Panc1 (cell line): Measurements from ENCODE around the gene CCDC9B. TPM values are rescaled to one million over a fixed set of nuclear protein-coding genes. Genes with fewer than 3 reads are reported as not detected.

Experiments used
- ATAC-seq: fragments of 200-7000 bp; cut with Tn5 transposase; 2 replicates; pipeline ENCODE4 v1.9.1; 2020; ENCODE audit warnings: mild to moderate bottlenecking, moderate library complexity
- BruUV-seq: library from RNA; stranded (reverse); fragments of 400-500 nt; replicated peaks from 2 replicates; lab custom pipeline; 2021; lab: Mats Ljungman, UMichigan
- CTCF ChIA-PET: fragments of 300-600 bp; sonication (Branson Sonifier 250); formaldehyde crosslinking; loops from one replicate; lab custom pipeline; 2022; ENCODE audit warnings: antibody characterized with exemption; lab: Charles Lee
- POLR2A ChIA-PET: fragments of 300-600 bp; sonication (Branson Sonifier 250); formaldehyde crosslinking; loops from one replicate; lab custom pipeline; 2022; ENCODE audit warnings: antibody characterized with exemption; lab: Charles Lee
- DNase-seq: peaks from one replicate; pipeline ENCODE4 v3.0.0-alpha.2; 2010; ENCODE audit warnings: low read depth, low spot score
- H3K27ac ChIP-seq: 2 replicates; pipeline ENCODE4 v1.5.1; 2011; ENCODE audit warnings: mild to moderate bottlenecking, low read length, inconsistent platforms
- H3K27me3 ChIP-seq: fragments of 200-500 bp; sonication (Bioruptor generic); 2 replicates; pipeline ENCODE4 v1.6.0; 2014; ENCODE audit warnings: low read length, inconsistent platforms; ENCODE audit not compliant: control insufficient read depth, insufficient read depth
- H3K36me3 ChIP-seq: fragments of 200-500 bp; sonication (Bioruptor generic); 2 replicates; pipeline ENCODE4 v1.5.1; 2014; ENCODE audit warnings: inconsistent platforms, mild to moderate bottlenecking, low read length, moderate library complexity; ENCODE audit not compliant: control insufficient read depth, insufficient read depth
- H3K4me1 ChIP-seq: 2 replicates; pipeline ENCODE4 v1.5.1; 2011; ENCODE audit warnings: inconsistent platforms, mild to moderate bottlenecking, low read length, moderate library complexity; ENCODE audit not compliant: control insufficient read depth, insufficient read depth
- H3K4me3 ChIP-seq, 2 experiments: 2 replicates each; pipeline ENCODE4 v1.5.1; 2011 to 2012; ENCODE audit warnings: low read depth in 2 of 2, low read length in 2 of 2, mild to moderate bottlenecking in 2 of 2, inconsistent platforms in 1 of 2, moderate library complexity in 1 of 2
- H3K9me3 ChIP-seq: fragments of 200-500 bp; sonication (Bioruptor generic); 2 replicates; pipeline ENCODE4 v1.5.1; 2014; ENCODE audit warnings: low read depth, mild to moderate bottlenecking, inconsistent platforms, low read length, moderate library complexity; ENCODE audit not compliant: control insufficient read depth, insufficient read depth
- CTCF ChIP-seq: fragments of 450-650 bp; IDR thresholded peaks from 2 replicates; pipeline ENCODE4 v1.5.1; 2017; ENCODE audit warnings: mild to moderate bottlenecking
- POLR2AphosphoS5 ChIP-seq: IDR thresholded peaks from 2 replicates; pipeline ENCODE4 v1.6.1; 2012; ENCODE audit warnings: mild to moderate bottlenecking, low read depth, low read length, moderate library complexity
- REST ChIP-seq, 2 experiments: IDR thresholded peaks; 2 replicates each; pipeline ENCODE4 v1.6.1; 2011 to 2012; ENCODE audit warnings: low read depth in 2 of 2, control low read depth in 1 of 2, low read length in 1 of 2, mild to moderate bottlenecking in 1 of 2, moderate library complexity in 1 of 2; ENCODE audit not compliant: insufficient read depth in 1 of 2
- SIN3A ChIP-seq: IDR thresholded peaks from 2 replicates; pipeline ENCODE4 v1.6.1; 2012; ENCODE audit warnings: low read depth, mild to moderate bottlenecking, low read length, moderate library complexity, borderline replicate concordance; ENCODE audit not compliant: insufficient read depth
- TCF7L2 ChIP-seq: IDR thresholded peaks from 2 replicates; pipeline ENCODE4 v1.6.1; 2011; ENCODE audit warnings: mild to moderate bottlenecking, low read depth, low read length, inconsistent platforms
- in situ Hi-C: cut with HindIII; loops from 2 replicates; pipeline ENCODE4 v1.10.0; 2016; ENCODE audit warnings: low sequenced_read_pairs, low pct_unique_long_range_greater_than_20kb
- intact Hi-C: fragments of 100-400 bp; cut with micrococcal nuclease; formaldehyde crosslinking; loops from one replicate; pipeline ENCODE4 v1.10.0; 2022; ENCODE audit not compliant: unreplicated experiment
- total RNA-seq: library from RNA; stranded (reverse); gene quantifications from one replicate; pipeline ENCODE4 v1.2.1, GENCODE V29; 2021; ENCODE audit not compliant: unreplicated experiment

The CCDC9B gene
- total RNA-seq, 1 experiment from 2014 or later, result 55.9 TPM

- CTCF ChIA-PET, result interaction anchor here (1.1 to 1.3 kb wide), 3 partner anchors 10 to 34 kb away, joined by 3 to 4 read pairs (median 4); no protein-coding TSS in a partner anchor
- DNase-seq, result no peak
- no peaks in the 10 kb centered on the region for H3K36me3 ChIP-seq
- TF ChIP-seq REST (IDR thresholded peaks at IDR 0.05; ENCODE audit: insufficient read depth in 1 of 2, low read depth in 2 of 2, low read length in 1 of 2) (no peak), TCF7L2 (no peak), SIN3A (no peak), POLR2AphosphoS5 (no peak), CTCF (no peak)
- in situ Hi-C loops, result no loop called here
- no peak overlapping the region for H3K27ac ChIP-seq
- H3K27me3 ChIP-seq, result no peaks in the 10 kb centered on the region
- no peak overlapping the region for H3K4me3 ChIP-seq
- H3K4me1 ChIP-seq, result peaks cover 16% of the 10 kb centered on the region; the same call in 1 of the 2 replicates
- BruUV-seq, result no TSS peak
- H3K9me3 ChIP-seq, result no peaks in the 10 kb centered on the region
- POLR2A ChIA-PET, result no interaction called here
- intact Hi-C loops, result no loop called here
- ATAC-seq, result no peak
Observed at GRCh38 chr15:40285554-40286011, 55.2 kb downstream of the CCDC9B start.

- H3K9me3 ChIP-seq, result no peaks in the 10 kb centered on the region
- ATAC-seq (no peak), DNase-seq (no peak)
- ChIA-PET CTCF (interaction anchor here (0.6 to 1.3 kb wide), 4 partner anchors 9 to 304 kb away, joined by 3 to 4 read pairs (median 4); no protein-coding TSS in a partner anchor), POLR2A (interaction anchor here (0.6 kb wide), 1 partner anchor 452 kb away, joined by 3 read pairs; no protein-coding TSS in a partner anchor)
- peaks cover 16% of the 10 kb centered on the region; the same call in 1 of the 2 replicates for H3K4me1 ChIP-seq
- H3K4me3 ChIP-seq, result no peak overlapping the region
- TF ChIP-seq REST (IDR thresholded peaks at IDR 0.05; ENCODE audit: insufficient read depth in 1 of 2, low read depth in 2 of 2, low read length in 1 of 2) (no peak), CTCF (no peak), TCF7L2 (no peak), SIN3A (no peak), POLR2AphosphoS5 (no peak)
- intact Hi-C loops, result no loop called here
- no peaks in the 10 kb centered on the region for H3K36me3 ChIP-seq
- no peaks in the 10 kb centered on the region for H3K27me3 ChIP-seq
- H3K27ac ChIP-seq, result no peak overlapping the region
- BruUV-seq, result no TSS peak
- in situ Hi-C loops, result no loop called here
Observed at GRCh38 chr15:40285151-40285550, 55.6 kb downstream of the CCDC9B start.
